HepG2 (cell line): ENCODE measurements around the gene PRRT1. TPM values are rescaled to one million over a fixed set of nuclear protein-coding genes. Genes with fewer than 3 reads are reported as not detected.

Experiments used
- AGO2 ChIP-seq: fragments of 200-400 bp; formaldehyde crosslinking; optimal IDR thresholded peaks from 2 replicates; pipeline ENCODE3; 2017; ENCODE audit warnings: mild to moderate bottlenecking, low read depth, low read length, moderate library complexity
- GPN1 ChIP-seq: sonication (generic); formaldehyde crosslinking; IDR thresholded peaks from 2 replicates; pipeline ENCODE4 v1.5.1; 2020; ENCODE audit warnings: missing genetic modification reagents, borderline replicate concordance
- HMG20A ChIP-seq: IDR thresholded peaks from 2 replicates; pipeline ENCODE4 v1.6.1; 2016; ENCODE audit warnings: borderline replicate concordance
- KAT2B ChIP-seq: fragments of 150-350 bp; IDR thresholded peaks from 2 replicates; pipeline ENCODE4 v1.6.1; 2014; ENCODE audit warnings: low read depth, low read length, borderline replicate concordance
- NAIF1 ChIP-seq: sonication (generic); formaldehyde crosslinking; IDR thresholded peaks from 2 replicates; pipeline ENCODE4 v1.5.0; 2020; ENCODE audit warnings: mild to moderate bottlenecking, missing genetic modification reagents, borderline replicate concordance
- RARA ChIP-seq: IDR thresholded peaks from 2 replicates; pipeline ENCODE4 v1.6.1; 2016; ENCODE audit warnings: missing genetic modification reagents, missing compliant biosample characterization
- SIX1 ChIP-seq: sonication (generic); formaldehyde crosslinking; IDR thresholded peaks from 2 replicates; pipeline ENCODE4 v1.4.0; 2020; ENCODE audit warnings: missing genetic modification reagents, borderline replicate concordance
- SRY ChIP-seq: sonication (generic); formaldehyde crosslinking; IDR thresholded peaks from 2 replicates; pipeline ENCODE4 v1.8.0; 2022; ENCODE audit warnings: mild to moderate bottlenecking, missing genetic modification reagents
- TEAD2 ChIP-seq: sonication (generic); formaldehyde crosslinking; IDR thresholded peaks from 2 replicates; pipeline ENCODE4 v1.9.0; 2021; ENCODE audit warnings: missing genetic modification reagents
- ZBTB42 ChIP-seq: sonication (generic); formaldehyde crosslinking; IDR thresholded peaks from 2 replicates; pipeline ENCODE4 v1.5.0; 2020; ENCODE audit warnings: mild to moderate bottlenecking, missing genetic modification reagents
- ZNF766 ChIP-seq: sonication (generic); formaldehyde crosslinking; IDR thresholded peaks from 2 replicates; pipeline ENCODE4 v1.5.0; 2020; ENCODE audit warnings: missing genetic modification reagents, borderline replicate concordance
- polyA plus RNA-seq, 8 experiments: library from polyadenylated mRNA; depleted of rRNA in 3 of 8; stranded (reverse) in 7 of 8; unstranded in 1 of 8; fragments of >200 nt; fragmentation: Illumina TruSeq in 4 of 8; extraction: Trizol in 4 of 8; gene quantifications; 2 replicates each; pipeline versions ENCODE4 v1.2.1 to v1.2.3, GENCODE V29; 2011 to 2016; ENCODE audit warnings: low read depth in 4 of 8, missing spikeins in 1 of 8, mixed read lengths in 1 of 8; ENCODE audit not compliant: insufficient read depth in 1 of 8
- total RNA-seq, 5 experiments: library from RNA; depleted of rRNA; stranded (reverse); fragments of >200 nt; fragmentation: Illumina TruSeq; extraction: Trizol; gene quantifications; 2 replicates each; pipeline ENCODE4 v1.2.3, GENCODE V29; 2016; ENCODE audit warnings: low read depth in 1 of 5
- TF ChIP-seq, protein P1 (sequence below), 2 experiments: sonication (generic) in 1 of 2; formaldehyde crosslinking in 1 of 2; IDR thresholded peaks; 2 replicates each; pipeline versions ENCODE4 v1.6.1 to v1.9.0; 2014 to 2022; ENCODE audit warnings: antibody characterized with exemption in 1 of 2, borderline replicate concordance in 1 of 2, inconsistent platforms in 1 of 2, low read depth in 1 of 2, missing genetic modification reagents in 1 of 2
- TF ChIP-seq, protein P2 (sequence below): sonication (generic); formaldehyde crosslinking; IDR thresholded peaks from 2 replicates; pipeline ENCODE4 v1.4.0; 2020; ENCODE audit warnings: missing genetic modification reagents
- TF ChIP-seq, protein P3 (sequence below): IDR thresholded peaks from 2 replicates; pipeline ENCODE4 v1.6.1; 2016; ENCODE audit warnings: missing genetic modification reagents, missing compliant biosample characterization
- TF ChIP-seq, protein P4 (sequence below), 2 experiments: sonication (generic) in 1 of 2; formaldehyde crosslinking in 1 of 2; IDR thresholded peaks; 2 replicates each; pipeline versions ENCODE4 v1.5.1 to v1.6.1; 2011 to 2020; ENCODE audit warnings: borderline replicate concordance in 1 of 2, low read depth in 1 of 2, low read length in 1 of 2, mild to moderate bottlenecking in 1 of 2, missing genetic modification reagents in 1 of 2, moderate library complexity in 1 of 2
- TF ChIP-seq, protein P5 (sequence below): IDR thresholded peaks from 2 replicates; pipeline ENCODE4 v1.6.1; 2016; ENCODE audit warnings: mild to moderate bottlenecking

The PRRT1 gene
- total and polyA plus RNA-seq, 2 of the 13 experiments (the other 11 are each of a cell fraction or from before 2014, with no cell fraction given): 0.64 to 1.4 TPM

- TF ChIP-seq, protein P1, sequence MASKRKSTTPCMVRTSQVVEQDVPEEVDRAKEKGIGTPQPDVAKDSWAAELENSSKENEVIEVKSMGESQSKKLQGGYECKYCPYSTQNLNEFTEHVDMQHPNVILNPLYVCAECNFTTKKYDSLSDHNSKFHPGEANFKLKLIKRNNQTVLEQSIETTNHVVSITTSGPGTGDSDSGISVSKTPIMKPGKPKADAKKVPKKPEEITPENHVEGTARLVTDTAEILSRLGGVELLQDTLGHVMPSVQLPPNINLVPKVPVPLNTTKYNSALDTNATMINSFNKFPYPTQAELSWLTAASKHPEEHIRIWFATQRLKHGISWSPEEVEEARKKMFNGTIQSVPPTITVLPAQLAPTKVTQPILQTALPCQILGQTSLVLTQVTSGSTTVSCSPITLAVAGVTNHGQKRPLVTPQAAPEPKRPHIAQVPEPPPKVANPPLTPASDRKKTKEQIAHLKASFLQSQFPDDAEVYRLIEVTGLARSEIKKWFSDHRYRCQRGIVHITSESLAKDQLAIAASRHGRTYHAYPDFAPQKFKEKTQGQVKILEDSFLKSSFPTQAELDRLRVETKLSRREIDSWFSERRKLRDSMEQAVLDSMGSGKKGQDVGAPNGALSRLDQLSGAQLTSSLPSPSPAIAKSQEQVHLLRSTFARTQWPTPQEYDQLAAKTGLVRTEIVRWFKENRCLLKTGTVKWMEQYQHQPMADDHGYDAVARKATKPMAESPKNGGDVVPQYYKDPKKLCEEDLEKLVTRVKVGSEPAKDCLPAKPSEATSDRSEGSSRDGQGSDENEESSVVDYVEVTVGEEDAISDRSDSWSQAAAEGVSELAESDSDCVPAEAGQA (IDR thresholded peaks at IDR 0.05; ENCODE audit: low read depth): no peak
- TF ChIP-seq, protein P1 (CRISPR knock-in tag; IDR thresholded peaks at IDR 0.05; ENCODE audit: borderline replicate concordance): no peak
- TF ChIP-seq, protein P2, sequence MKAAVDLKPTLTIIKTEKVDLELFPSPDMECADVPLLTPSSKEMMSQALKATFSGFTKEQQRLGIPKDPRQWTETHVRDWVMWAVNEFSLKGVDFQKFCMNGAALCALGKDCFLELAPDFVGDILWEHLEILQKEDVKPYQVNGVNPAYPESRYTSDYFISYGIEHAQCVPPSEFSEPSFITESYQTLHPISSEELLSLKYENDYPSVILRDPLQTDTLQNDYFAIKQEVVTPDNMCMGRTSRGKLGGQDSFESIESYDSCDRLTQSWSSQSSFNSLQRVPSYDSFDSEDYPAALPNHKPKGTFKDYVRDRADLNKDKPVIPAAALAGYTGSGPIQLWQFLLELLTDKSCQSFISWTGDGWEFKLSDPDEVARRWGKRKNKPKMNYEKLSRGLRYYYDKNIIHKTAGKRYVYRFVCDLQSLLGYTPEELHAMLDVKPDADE (CRISPR knock-in tag): no peak
- TF ChIP-seq ZBTB42 (CRISPR knock-in tag): no peak
- no peak for TF ChIP-seq NAIF1 (CRISPR knock-in tag)
- TF ChIP-seq SRY: no peak
- no peak for TF ChIP-seq TEAD2 (CRISPR knock-in tag)
- TF ChIP-seq, protein P3, sequence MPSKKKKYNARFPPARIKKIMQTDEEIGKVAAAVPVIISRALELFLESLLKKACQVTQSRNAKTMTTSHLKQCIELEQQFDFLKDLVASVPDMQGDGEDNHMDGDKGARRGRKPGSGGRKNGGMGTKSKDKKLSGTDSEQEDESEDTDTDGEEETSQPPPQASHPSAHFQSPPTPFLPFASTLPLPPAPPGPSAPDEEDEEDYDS (CRISPR knock-in tag): no peak
- peak; percentile 30 for TF ChIP-seq AGO2
- TF ChIP-seq, protein P4, sequence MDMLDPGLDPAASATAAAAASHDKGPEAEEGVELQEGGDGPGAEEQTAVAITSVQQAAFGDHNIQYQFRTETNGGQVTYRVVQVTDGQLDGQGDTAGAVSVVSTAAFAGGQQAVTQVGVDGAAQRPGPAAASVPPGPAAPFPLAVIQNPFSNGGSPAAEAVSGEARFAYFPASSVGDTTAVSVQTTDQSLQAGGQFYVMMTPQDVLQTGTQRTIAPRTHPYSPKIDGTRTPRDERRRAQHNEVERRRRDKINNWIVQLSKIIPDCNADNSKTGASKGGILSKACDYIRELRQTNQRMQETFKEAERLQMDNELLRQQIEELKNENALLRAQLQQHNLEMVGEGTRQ (IDR thresholded peaks at IDR 0.05; ENCODE audit: low read depth, low read length): no peak
- TF ChIP-seq, protein P4 (CRISPR knock-in tag; IDR thresholded peaks at IDR 0.05; ENCODE audit: borderline replicate concordance): no peak
- TF ChIP-seq SIX1 (CRISPR knock-in tag): peak; percentile 22; the same call in 1 of the 2 replicates
- no peak for TF ChIP-seq HMG20A (CRISPR knock-in tag)
- TF ChIP-seq KAT2B: no peak
- no peak for TF ChIP-seq ZNF766 (CRISPR knock-in tag)
- TF ChIP-seq, protein P5, sequence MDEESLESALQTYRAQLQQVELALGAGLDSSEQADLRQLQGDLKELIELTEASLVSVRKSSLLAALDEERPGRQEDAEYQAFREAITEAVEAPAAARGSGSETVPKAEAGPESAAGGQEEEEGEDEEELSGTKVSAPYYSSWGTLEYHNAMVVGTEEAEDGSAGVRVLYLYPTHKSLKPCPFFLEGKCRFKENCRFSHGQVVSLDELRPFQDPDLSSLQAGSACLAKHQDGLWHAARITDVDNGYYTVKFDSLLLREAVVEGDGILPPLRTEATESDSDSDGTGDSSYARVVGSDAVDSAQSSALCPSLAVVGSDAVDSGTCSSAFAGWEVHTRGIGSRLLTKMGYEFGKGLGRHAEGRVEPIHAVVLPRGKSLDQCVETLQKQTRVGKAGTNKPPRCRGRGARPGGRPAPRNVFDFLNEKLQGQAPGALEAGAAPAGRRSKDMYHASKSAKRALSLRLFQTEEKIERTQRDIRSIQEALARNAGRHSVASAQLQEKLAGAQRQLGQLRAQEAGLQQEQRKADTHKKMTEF: no peak
- no peak for TF ChIP-seq GPN1 (CRISPR knock-in tag)
- no peak for TF ChIP-seq RARA
Measured at GRCh38 chr6:32113386-32114352, 38.1 kb downstream of the PRRT1 start (continued).
